ENCODE data around the gene MT4.

DNA sequence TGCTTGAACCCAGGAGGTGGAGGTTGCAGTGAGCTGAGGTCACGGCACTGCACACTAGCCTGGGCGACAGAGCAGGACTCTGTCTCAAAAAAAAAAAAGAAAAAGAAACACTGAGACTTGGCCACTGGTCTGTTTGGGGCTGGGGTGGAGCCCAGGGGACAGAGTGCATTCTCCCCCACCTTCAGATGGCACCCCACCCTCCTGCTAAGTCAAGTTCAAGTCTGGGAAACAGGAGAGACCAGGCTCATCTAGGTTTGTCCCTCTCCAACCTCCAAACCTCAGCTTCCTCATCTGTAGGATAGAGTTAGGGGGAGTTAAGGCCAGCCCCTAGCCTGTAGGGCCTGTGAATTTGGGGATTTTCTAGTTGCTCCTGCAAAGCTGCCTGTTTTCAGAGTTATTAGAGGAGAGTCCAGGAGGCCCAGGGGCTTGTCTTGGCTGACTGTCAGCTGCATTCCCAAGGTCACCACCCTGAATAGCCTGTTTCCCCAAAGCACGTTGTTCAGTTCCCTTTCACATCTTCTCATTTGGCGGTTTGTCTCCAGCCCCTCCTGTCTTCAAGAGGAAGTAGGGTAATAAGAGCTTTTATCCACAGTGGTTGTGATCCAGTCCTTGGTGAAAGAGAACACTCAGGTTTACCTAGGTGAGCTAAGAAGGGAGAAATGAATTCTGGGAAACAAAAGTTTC, 26.6 kb downstream of the MT4 start:
- TF ChIP-seq, protein P1, sequence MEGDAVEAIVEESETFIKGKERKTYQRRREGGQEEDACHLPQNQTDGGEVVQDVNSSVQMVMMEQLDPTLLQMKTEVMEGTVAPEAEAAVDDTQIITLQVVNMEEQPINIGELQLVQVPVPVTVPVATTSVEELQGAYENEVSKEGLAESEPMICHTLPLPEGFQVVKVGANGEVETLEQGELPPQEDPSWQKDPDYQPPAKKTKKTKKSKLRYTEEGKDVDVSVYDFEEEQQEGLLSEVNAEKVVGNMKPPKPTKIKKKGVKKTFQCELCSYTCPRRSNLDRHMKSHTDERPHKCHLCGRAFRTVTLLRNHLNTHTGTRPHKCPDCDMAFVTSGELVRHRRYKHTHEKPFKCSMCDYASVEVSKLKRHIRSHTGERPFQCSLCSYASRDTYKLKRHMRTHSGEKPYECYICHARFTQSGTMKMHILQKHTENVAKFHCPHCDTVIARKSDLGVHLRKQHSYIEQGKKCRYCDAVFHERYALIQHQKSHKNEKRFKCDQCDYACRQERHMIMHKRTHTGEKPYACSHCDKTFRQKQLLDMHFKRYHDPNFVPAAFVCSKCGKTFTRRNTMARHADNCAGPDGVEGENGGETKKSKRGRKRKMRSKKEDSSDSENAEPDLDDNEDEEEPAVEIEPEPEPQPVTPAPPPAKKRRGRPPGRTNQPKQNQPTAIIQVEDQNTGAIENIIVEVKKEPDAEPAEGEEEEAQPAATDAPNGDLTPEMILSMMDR (conservative IDR thresholded peaks at IDR 0.05 in 1 of 2, IDR thresholded peaks at IDR 0.05 in 1 of 2; ENCODE audit: low read depth in 1 of 2, low read length in 2 of 2): no peak
- no peak for TF ChIP-seq EZH2 (IDR thresholded peaks at IDR 0.05; ENCODE audit: low read length, missing control alignments)
